CD4-positive, alpha-beta T cell treated with Interleukin-6 at 100 ng/mL for 8 hours (primary cell): ENCODE results near the gene RUNX2.

Experiments used
- DNase-seq: peaks from one replicate; pipeline ENCODE4 v3.0.0-alpha.2; 2020; ENCODE audit warnings: mixed read lengths, low spot score

Gene RUNX2

DNA sequence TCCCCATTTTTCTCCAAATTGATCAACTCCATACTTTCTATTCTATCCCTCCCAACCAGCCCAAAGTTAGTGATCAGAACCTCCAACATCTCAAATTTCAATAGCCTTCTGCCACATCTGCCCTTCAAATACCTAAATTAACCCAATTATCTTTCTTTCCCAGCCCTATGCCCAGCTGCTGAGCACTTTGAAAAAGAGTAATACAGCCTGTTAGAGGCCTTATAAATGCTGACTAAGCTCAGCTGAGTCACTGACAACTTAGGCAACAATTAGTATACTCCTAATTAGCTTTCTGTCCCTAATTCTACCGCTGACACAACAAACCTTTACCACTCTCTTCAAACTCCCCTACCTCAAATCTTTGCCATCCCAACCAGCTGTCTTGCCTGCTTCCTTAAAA, 23.5 kb downstream of the RUNX2 start:
- no peak for DNase-seq

DNA sequence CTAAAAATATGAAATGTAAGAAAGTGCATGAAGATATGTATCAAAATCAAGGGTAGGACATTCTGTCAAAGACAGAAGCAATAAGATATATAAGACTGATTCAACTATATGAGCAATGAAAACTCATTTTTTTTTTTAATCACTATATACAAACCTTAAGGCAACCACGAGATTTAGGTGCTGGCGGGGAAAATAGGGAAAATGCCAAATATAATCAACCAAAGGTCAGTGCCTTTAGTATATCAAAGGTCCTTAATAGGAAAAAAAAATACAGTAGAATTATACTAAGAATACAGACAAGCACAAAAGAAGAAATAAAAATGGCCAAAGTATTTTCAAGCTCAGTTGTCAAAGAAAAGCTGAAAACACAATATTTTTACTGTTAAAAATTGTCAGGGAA, 25.5 kb downstream of the RUNX2 start:
- DNase-seq, result no peak

DNA sequence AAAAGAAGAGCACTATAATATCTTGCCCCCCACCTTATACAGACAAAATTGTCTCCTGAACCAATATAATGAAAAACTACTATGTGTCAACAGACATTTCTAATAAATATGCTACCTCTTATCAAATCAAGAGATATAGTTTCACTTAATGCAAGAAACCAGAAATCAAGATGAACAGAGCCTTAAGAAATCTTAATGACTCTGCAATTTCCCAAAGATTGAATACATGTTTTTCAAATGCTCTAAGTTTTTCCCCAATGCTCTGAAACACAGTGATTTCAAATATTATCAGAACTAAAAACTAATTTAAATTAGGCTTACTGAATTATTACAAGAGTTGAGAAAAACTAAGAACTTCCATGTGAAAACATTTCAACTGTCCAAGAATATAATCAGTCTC, 36.3 kb downstream of the RUNX2 start:
- DNase-seq, result no peak

DNA sequence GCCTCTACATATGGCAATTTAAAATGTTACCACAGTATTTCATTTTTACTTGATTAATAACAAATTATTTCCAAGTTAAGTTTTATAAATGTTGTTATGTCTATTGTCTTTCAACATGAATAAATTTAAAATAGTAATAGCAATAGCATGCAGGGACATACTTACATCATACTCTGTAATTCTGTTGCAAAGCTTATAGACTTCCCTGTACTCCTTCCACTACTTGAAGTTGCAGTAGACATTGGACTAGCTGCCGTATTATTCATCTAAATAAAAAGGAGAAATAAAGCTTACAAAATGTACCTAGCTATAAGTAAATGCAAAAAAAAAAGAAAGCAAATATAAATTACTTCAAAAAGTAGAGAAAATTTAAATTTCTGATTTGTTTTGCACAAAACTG, 36.9 kb downstream of the RUNX2 start:
- no peak for DNase-seq

DNA sequence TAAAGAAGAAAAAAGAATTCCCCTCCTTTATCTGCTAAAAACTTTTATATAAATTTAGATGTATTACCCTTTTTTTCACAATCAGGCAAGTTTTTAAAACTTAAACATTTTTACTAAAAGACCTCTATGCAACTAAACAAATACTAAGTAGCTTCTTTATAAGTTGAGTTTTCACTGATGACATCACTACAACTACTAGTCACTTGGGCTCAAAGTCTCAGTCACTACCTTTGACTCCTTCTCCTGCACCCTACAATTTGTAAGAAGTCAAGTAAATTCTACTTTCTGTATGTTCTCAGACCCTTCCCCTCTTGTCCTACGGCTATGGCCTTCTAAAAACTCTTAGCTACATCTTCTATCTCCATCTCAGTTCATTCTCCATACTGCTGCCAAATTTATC, 38.4 kb downstream of the RUNX2 start:
- DNase-seq, result no peak

DNA sequence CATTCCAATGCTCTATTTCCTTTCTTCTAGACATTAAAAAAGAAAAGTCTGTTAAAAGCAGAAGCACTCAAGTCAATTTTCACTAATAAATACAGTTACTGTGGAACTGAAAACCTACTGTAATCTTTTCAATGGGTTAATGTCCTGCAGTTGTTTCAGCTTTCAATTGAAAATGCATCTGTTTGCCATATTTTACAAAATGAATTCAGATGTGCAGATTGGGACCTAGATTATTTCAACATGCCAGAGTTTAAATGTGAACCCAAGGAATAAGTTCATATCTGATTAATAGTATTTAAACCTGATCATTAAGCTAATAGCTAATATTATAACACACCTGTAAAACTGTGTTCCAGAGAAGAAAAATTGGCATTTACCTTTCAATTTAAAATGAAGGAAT, 39.9 kb downstream of the RUNX2 start:
- DNase-seq, result no peak

DNA sequence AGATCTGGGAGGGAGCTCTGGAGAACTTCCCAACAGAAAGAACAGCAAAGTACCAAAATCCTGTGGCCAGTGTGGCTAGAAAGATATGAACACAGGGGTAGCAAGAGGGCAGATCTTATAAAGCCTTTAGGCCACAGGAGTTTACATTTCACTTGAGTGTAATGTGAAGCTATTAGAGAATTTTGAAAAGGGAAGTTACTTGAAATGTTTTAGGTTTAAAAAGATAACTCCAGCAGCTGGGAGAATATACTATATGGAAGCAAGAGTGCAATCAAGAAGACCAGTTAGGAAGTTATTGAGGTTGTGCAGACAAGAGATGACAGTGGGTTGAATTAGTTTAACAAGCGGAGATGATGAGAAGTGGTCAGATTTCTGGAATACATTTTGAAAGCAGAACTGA, 41.7 kb downstream of the RUNX2 start:
- no peak for DNase-seq

DNA sequence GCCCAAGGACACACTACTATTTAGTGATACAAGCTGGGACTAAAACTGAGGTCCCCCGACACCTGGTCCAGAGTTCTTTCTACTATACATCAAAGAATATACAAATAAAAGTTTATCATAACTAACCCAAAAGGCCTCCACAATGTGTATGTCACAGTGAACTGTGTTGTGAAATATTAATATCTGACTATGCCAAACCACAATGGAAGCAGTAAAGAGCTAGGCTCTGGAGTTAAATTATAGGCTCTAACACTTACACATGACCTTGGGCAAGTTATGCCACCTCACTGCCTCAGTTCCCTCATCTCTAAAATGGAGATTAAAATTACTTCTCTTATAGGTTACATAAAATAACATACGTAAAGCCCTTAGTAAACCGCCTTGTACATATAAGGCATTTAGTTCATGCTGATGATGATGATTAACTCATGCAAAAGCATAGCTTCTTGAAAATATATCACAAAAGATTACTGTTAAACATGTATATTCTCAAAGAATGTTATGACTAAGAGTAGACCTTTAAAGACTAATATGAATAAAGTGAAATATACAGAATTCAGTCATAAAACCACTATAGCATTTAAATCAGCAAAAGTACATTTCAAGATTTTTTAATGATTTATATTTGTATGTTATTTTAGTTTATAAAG, 43.9 kb downstream of the RUNX2 start:
- DNase-seq, result no peak

DNA sequence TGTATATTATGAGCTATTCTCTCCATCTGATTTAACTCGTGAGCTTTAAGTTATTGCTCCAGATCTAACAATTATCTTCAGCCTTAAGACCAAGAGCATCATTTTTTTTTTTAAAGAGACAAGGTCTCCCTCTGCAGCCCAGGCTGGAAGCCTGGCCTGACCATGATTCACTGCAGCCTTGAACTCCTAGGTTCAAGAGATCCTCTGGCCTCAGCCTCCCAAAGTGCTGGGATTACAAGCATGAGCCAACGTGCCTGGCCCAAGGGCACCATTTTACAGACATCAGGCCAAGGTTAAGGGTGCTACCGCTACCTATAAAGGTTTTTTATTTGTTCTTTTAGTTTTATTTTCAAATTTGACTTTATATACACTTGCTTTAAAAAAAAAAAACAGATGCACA, 47.3 kb downstream of the RUNX2 start:
- no peak for DNase-seq

DNA sequence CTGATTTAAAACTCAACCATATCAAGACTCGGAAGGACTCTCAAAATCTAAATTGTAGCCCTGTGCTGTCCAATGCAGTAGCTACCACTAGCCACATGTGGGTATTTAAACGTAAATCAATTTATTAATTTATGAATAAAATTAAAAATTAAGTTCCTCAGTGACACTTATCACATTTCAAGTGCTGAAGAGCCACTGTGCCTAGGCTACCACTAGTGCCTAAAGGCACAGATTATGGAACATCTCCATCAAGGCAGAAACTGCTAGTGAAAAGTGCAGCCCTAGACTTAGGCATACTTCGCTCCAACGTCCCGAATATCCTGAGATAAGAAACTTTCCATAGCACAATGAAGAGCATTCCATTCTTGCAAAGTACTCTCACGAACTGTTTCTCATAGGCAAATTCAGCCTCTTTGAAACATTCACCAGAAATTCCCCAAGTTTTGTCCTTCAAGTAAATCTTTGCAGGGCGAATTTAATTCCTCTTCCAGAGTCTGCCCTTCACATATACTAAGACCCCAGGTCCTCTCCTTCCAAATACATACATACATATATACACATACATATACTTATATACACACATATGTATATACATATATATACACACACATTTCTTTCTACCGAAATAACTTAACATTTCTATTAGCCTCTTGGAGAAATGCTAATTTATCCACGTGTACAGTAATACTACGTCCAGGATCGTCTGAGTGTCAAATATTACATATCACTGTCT, 48.3 kb downstream of the RUNX2 start:
- DNase-seq, result no peak

DNA sequence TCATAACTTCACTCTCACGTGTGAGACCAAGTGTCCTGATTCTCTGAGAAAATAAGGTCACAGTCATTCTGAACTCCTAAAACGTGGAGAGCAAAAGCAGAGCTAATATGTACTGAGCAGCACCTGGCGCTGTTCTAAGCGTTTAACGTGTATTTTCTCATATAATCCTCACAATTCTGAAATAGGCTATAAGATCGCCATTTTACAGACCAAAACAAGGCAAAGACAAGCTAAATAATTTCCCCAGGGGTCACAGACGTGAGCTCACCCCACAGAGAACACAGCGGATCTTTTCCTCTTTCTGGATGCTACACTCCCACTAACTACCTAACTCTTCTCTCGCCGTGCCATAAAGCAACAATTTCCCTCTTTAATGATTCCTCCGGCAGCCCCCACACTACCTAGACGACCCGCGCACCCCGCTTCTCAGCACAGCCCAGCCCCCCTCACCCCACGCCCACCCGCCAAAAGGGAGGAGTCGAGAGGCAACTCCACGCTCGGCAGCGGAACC, 49.0 kb downstream of the RUNX2 start:
- DNase-seq, result no peak

DNA sequence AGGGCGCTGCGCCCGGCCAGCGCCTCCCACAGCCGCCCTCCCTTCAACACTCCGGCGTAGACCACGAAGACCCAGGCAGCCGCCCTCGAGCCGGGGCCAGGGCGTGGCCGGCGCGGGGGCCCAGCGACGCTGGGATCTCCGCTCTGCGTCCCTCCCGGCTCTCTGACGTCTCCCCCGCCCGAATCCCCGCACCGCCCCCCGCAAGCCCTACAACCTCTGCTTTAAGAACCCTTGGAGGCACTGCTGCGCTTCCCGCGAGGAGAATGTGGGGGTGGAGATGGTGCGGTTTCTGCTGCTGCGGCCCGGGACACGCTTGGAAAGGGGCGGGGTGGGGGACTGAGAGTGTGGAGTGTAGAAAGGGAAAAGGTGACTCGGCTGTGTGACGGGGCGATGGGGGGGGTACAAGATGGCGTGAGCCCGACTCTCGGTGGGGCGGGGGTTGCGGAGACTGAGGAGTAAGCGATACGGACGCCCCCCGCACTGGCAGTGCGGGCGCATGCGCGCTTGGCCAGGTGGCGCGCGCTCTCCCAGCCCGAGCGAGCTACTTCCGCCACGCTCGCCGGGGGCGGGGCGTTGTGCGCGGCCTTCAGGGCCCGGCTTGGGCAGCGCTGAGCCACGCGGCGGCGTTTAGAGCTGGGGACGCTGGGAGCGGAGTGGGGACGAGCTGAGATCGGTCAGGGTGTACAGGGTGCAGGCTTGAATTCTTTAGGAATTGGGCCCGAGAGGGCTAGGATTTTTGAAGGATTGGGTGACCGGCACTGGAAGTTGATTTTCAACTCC, 49.6 kb downstream of the RUNX2 start, which contains the start of gene SUPT3H:
Gene SUPT3H (minus strand): TSS at position 381 of the 780 bp plus-strand sequence.
- peak; percentile 89 for DNase-seq

DNA sequence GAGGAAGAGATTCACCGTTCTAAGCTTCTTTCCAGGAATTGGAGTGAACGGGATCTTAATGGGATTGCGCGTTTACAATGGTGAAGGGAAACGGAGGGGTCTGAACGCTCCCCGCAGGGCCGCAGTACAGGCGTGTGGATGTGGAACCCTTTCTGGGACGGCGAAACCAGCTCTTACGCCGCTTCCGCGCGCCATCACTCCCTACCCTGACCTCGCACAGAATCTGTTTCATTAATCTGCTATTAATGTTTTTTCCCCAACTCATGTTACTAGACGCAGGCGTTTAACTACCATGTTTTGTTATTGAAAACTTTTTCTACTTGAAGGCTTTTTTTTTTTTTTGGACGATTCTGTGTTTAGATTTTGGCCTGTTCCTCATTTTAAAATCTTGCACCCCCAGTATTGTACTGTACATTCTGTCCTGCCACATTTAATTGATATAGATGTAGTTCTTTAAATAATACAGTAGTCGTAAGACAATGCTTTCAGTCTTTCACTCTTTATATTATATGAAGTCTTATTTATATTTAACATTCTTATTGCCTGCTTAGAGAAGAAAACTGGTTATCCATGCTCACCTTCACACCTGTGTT, 50.3 kb downstream of the RUNX2 start:
- peak; percentile 10 for DNase-seq

DNA sequence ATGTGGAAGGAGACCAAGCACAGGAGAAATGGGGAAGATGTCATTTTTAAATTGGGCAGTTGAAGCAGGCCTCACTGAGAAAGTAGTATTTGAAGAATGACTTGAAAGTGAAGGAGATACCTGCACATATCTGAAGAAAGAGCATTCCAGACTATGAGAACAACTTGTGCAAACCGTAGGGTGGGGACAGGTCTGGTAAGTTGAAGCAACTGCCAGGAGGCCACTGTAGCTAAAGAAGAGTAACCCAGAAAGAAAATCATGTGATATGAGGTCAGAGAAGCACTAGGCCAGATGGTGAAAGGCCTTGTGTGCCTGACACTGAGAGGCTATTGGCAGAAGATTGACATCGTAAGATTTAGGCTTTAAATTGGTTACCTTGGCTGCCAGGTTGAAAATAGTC, 54.3 kb downstream of the RUNX2 start:
- no peak for DNase-seq

DNA sequence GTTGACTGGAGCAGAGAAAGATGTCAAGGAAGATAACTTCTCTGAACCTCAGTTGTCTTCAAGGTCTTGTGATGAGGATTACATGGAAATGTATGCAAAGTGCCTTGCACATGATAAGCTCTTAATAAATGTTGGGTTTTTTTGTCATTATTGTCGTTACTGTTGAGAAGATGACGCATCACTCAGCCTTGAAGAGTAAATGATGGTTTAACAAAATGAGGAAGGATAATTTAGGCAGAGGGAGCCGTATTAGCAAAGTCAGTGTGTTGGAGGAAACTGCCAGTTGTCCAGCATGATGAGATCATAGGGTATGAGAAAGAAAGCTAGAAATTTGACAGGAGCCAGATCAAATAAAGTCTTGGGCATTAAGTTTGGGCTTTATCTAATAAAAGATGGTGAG, 58.4 kb downstream of the RUNX2 start:
- DNase-seq, result no peak

DNA sequence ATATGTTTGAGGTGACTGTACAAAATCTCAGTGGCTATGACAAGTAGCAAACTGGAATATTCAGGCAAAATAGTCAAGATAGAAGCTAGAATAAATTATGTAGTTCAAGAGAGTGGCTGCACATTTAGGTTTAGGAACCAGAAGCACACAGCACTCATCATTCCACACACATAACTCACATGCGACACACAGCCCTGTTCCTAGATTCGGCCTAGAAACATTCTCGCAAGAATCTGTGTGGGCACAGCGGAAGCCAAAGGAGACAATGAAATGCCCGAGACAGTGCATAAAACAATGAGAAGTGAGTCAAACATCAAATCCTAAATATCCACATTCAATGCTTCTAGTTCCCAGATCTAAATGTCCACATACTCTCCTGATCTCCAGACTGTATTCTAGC, 59.1 kb downstream of the RUNX2 start:
- DNase-seq, result no peak

DNA sequence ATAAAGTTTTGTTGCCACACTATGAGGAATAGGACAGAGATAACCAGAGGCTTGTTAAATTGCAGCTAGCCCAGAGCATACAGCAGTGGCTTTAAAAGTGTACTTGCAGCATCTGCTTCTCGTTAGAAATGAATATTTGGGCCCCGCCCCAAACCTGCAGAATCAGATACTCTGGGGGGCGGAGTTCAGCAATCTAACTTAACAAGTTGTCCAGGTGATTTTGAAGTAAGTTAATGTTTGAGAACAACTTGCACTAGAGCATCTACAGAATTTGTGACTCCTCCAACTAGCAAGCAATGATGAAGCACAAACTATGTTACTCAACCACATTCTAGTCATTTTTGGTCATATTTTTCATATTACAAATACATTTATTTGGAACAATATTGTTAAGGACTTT, 60.2 kb downstream of the RUNX2 start:
- DNase-seq, result no peak

DNA sequence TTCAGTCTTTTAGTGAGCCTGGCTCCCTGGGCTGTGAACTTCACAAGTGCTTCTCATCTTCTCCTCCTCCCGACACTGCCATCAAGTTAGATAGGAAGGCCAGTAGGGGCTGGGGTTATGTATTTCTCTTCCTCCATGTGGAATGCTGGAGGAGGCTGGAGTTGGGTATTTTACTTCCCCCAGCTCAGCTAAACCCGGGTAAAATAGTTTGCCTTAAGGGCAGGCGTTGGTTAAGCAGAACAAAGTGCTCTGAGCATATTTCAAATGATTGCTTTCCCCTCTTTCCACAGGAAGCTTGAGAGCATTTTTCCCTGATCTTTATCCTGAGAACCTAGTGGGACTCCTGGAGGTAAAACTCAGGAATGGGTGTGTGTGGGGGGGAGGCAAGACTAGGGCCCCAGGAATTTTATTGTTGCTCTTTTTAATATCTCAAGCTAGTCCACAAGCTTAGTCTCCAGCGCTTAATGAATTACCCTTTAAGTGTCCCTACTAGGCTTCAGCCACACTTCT, 66.5 kb downstream of the RUNX2 start:
- no peak for DNase-seq

DNA sequence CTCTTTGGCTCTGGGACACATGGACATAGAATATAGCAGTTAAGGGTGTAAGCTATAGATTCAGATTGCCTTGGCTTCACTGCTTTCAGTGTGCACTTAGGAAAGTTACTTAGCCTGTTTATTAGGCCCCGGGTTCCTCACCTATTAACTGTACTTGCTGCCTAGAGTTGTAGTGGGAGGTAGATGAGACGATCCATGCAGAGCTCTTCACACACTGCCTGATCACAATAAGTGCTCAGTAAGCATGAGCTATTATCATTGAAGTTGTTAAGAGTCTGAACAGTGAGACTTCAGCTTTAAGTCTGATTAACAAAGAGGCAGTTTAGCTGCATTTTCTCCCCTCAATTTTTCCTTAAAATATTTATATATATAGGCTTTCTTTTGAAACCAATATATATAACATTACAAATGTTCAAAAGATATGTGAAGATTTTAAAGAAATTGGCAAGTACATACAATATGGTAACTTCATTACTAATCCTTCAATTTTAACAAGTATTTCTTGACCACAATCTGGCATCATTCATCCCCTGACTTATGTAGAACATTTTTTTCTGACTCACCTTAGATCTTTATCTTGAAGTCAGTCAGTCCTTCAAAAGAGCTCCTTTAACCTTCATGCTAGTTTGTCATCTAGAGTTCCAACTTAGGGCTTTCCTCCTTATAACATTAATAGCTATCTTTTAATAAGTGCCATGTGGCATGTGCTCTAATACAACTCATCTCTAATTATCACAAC, 70.1 kb downstream of the RUNX2 start:
- no peak for DNase-seq

DNA sequence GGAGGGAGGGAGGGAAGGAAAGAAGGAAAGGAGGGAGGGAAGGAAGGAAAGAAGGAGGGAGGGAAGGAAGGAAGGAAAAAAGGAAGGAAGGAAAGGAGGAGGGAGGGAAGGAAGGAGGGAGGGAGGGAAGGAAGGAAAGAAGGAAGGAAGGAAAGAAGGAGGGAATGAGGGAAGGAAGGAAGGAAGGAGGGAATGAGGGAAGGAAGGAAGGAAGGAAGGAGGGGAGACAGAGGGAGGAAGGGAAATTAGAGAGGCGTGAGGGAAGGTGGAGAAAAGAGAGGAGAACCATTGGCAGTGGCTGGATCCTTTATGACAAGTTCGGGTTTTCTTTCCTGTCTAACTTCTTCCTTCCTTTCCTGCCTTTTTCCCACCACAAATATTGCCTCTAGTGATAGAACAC, 71.9 kb downstream of the RUNX2 start:
- no peak for DNase-seq

DNA sequence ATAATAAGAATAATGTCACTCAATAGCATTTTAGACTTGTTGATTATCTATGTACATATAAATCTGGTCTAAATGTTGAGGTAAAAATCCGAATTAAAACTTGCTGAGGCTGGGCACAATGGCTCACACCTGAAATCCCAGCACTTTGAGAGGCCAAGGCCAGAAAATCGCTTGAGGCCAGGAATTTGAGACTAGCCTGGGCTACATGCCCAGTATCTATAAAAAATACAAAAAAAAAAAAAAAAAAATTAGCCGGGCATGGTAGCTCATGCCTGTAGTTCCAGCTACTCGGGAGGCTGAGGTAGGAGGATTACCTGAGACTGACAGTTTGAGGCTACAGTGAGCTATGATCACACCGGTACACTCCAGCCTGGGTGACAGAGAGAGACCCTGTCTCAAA, 83.8 kb downstream of the RUNX2 start:
- no peak for DNase-seq

DNA sequence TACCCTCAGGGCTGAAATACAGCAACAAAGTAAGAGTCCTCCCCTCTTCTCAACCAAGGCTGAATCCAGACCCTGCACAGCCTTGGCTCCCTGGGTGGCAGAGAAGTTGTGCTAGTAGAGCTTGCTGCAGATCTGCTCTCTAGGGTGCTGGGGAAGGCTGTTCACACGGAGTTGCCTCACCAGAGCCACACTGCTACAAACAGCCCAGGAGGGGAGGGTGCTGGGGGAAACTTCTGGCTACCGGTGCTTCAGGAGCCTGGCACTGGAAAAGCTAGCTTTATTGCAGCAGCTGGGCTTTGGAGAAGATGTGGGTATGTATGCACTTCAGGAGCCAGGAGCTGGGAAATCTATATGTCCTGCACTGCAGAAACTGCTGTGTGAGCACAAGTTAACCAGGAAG, 87.2 kb downstream of the RUNX2 start:
- no peak for DNase-seq
